Activated CD4-positive, alpha-beta T cell treated with anti-CD3 and anti-CD28 coated beads for 48 hours (primary cell): ENCODE results near the gene PDXK.

ENCODE experiments used
- DNase-seq: peaks from one replicate; pipeline ENCODE4 v3.0.0-alpha.2; 2020

PDXK gene

DNA sequence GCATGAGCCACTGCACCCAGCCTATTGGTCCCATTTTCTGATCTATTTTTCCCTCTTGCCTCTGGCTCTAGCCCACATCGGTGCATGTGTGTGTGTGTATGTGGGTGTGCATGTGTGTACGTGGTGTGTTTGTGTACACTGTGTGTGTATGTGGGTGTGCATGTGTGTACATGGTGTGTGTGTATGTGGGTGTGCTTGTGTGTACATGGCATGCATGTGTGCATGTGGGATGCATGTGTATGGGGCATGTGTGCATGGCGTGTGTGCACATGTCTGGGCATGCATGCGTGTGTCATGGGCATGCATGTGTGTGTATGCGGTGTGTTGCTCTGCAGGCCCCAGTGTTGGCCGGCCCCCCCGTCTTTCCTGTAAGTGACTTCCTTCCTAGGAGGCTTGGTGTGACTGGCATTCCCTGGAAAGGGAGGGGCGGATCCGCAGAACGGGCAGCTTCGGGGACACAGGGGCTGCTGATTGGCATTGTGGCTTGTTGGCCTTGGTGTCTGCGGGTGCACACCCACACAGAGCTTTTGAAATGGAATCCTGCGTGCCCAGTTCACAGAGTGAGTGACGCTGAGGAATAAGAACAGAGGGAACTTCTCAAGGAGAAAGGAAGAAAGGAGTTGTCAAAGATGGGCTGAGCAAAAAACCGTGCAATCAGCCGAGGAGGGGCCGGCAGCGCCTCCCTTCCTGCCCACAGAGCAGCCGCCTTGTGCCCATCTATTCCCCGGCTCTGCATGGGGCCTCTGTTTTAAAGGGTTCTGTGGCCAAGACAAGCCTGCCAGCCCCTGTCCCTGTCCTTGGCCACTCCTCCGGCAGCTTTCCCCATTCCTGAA, 8.0 kb downstream of the PDXK start:
- DNase-seq = no peak

DNA sequence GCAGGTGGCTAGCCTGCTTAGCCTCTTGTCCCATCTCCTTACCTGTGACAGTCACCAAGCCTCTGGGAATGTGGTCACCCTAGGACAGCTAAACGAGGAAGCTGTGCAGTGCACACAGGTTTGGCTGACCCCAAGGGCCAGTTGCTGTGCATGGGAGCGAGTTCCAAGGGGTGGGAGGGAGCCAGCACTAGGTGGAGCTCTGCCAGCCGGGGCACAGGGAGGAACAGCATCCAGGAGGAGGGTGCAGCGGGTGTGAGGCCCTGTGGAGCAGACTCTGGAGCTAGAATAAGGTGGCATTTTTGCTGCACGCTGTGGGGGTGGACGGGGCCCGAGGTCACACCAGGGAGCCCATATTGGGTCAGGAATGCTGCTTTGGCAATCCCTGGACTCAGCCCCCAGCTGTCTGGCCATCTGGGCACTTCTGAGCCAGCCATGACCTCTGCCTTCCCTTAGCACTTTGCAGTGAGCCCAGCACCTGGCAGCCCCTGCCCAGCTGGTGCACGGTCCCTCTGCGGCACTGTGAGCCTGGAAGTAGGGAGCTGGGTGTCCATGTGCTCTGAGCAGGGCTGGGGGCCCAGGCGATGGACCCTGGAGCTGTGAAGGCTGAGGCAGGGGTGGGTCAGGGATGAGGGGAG, 8.7 kb downstream of the PDXK start:
- no peak for DNase-seq

DNA sequence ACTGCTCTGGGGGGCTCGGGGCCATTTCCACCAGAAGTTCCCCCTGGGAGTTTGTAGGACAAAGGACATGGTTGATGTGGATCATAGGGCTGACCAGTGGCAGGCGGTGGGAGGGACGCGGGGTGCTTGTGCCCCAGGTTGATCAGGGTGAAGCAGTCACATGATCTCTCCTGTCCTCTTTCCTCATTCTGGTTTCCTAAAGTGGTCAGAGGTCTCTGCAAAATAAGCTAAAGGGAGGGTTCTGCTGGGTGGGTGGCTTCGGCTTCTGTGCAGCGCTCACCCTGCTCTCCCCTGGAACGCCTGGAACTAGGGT, 9.2 kb downstream of the PDXK start:
- DNase-seq = no peak

DNA sequence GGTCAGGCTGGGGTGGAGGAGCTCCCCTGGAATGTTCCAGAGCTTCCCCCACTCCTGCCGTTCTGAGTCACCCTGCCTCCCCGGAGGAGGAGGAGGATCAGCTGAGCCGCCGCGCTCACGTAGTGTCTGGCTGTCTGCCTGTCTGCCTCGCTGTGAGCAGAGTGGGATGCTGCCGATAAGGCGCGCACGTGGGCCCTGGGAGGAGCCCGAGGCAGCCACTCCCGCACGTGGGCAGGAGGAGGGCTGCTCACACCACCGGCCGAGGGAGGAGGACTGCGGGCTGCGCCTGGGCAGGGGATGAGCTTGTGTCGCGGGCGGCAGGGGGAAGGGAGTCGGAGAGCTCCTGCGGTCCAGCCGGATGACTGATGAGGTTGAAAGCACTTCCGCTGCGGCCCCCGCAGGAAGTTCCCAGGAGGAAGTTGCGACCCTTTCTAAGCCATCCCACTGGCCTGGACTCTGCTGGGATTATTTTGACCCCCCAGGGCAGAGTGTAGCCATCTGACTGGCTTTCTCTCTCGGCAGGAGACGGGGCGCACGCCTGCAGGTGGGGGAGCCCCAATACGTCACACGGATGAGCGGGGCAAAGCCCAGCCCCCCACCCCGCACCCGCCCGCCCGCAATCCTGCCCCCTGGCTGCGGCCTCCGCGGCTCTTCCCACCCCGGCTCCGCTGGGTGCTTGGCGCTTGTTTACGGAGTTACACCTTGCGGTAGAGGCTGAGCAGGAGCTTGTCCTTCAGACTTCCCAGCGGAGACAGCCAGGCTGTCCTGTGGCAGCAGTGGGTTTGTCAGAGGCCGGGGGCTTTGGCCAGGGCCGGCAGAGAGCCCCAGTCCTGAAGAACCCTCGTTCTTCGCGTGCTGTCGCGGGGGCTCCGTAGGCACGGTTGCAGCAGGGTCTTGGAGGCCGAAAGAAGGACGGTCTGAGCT, 9.8 kb downstream of the PDXK start:
- DNase-seq = peak; percentile 87

GRCh38 chr21:43731476-43731875, 12.5 kb downstream of the PDXK start:
- DNase-seq = no peak

GRCh38 chr21:43731891-43732711, 13.2 kb downstream of the PDXK start:
- DNase-seq = no peak

DNA sequence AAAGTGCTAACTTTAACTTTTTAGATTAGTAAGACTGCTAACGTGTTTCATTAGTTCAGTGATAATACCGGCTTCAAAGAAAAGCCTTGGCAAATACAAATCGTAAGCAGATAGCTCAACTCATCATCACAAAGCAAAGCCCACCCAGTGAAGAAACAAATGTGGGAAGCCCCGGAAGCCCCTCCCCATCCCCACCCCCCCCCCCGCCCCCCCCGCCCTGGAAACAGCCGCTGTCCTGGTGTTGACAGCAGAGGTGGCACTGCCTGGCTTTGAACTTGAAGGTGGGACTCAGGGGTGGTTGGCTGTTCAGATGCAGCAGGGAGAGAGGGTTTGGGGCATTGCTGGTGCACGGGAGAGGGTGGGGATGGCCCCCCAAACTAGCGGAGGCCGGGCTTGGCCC, 14.1 kb downstream of the PDXK start:
- DNase-seq = no peak

GRCh38 chr21:43733529-43734071, 14.7 kb downstream of the PDXK start:
- DNase-seq = peak; percentile 39

- DNase-seq = peak; percentile 48
Observed at GRCh38 chr21:43734131-43734927, 15.4 kb downstream of the PDXK start.

DNA sequence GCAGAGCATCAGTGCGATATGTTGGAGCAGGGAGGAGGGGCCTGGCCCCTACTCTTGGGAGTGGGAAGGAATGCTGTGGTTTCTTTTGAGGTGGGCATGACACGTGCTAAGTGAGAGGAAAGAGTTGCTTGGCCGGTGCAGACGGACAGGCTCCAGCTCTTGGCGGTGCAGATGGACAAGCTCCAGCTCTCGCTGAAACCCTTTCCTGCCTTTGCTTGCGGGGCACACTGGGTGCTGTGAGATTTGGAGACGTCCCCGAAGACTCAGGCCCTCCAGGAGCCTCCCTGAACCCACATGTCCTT, 15.9 kb downstream of the PDXK start:
- DNase-seq = no peak

DNA sequence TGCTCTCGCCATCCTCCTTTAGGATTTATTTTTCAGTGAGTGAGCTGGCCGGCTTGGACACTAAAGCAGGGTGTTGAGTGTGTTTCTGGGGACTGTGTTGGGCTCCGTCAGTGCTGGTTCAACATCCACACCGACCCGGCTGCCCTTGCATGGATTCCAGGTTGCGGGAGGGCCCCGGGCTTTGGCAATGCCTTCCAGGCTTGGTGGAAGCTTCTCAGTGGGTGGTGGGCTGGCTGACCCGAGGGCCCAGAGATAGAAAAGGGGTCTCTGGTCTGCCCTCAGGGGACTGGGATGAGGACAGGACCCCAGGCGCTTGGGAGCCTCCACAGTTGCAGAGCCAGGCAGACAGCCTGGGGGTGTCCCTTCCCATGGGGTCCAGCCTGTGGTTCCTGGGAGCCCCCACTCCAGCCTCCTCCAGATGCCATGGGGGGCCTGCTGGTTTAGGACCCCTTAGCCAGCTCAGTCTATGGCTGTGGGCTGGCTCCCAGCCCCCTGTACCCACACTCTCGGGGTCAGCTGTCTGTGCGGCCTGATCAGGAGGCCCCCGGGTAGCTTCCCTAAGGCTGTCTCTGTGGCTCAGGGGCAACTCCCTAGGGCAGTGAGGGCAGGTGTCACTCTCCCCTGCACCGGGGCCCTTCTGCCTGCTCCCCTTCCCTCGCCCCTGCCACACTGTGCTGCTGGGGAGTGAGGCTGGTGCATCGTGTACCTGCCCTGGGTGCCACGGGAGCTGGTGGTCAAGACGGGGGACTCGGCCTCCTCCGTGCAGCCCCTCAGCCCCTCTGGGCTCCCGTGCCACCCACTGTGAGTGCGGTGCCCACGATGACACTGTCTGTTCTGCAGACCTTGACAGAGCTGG, 16.5 kb downstream of the PDXK start:
- no peak for DNase-seq

DNA sequence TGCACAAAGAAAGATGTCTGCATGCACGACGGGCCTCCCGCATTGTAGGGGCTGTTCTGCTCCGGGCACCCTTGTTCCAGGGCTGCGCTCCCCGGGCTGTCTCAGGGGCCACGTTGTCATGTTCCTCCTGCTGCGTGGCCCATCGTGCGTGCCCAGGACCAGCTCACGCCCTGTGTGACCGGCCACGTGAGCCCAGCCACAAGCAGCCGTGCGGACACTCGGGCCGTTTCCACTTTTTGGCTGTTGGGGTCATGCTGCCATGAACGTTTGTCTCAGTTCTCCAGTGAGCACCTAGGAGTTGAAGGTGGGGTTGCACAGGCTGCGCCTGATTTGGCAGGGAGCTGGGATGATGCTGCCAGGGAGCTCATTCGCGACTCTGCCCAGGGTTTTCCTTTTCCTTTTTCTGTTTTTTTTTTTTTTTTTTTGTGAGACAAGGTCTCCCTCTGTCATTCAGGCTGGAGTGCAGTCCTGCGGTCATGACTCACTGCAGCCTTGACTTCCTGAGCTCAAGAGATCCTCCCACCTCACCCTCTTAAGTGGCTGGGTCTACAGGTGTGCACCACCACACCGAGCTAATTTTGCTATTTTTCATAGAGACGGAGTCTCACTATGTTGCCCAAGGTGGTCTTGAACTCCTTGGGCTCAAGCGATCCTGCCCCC, 17.4 kb downstream of the PDXK start:
- no peak for DNase-seq

GRCh38 chr21:43737158-43737950, 18.4 kb downstream of the PDXK start:
- DNase-seq = no peak

- no peak for DNase-seq
Observed at GRCh38 chr21:43739621-43740435, 20.9 kb downstream of the PDXK start.

DNA sequence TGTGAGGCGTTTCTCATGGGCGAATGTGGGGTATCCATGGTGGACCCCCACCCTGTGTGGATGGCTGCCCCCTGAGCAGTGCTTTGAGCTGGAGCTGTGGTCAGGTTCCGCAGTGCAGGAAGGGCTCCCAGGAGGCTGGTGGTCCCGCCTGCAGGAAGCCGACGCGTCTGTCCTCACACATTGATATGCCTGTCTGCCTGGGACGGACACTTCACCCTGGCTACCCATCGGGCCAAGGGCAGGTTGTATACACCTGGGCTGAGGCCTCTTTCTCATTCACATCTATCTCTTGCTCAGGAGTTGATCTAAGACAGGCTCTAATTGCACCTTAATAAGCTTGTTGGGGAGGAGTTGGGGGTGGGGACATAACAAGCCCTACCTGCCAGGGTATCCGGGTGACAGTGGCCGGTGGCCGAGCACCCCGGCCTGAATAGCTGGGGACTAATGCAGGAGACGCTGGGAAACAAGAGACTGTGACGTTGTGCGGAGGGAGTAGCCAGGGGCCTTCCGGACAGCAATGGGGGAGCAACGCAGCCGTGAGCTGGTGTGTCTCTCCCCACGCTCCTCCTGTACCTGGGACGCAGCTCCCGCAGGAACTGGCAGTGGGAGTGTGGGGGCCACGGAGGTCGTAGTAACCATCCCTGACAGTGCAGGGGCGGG, 21.7 kb downstream of the PDXK start:
- no peak for DNase-seq

- DNase-seq = no peak
Observed at GRCh38 chr21:43741423-43742096, 22.6 kb downstream of the PDXK start.

- DNase-seq = no peak
Observed at GRCh38 chr21:43743947-43744346, 25.0 kb downstream of the PDXK start.
